HG03469 (cell line): ENCODE data around the gene ARHGAP22.

Experiments used
- ATAC-seq: cut with Tn5 transposase; IDR thresholded peaks from one replicate; pipeline ENCODE4 v1.9.1; 2021; ENCODE audit warnings: mild to moderate bottlenecking, moderate library complexity, moderate number of reproducible peaks; ENCODE audit not compliant: unreplicated experiment

The ARHGAP22 gene

DNA sequence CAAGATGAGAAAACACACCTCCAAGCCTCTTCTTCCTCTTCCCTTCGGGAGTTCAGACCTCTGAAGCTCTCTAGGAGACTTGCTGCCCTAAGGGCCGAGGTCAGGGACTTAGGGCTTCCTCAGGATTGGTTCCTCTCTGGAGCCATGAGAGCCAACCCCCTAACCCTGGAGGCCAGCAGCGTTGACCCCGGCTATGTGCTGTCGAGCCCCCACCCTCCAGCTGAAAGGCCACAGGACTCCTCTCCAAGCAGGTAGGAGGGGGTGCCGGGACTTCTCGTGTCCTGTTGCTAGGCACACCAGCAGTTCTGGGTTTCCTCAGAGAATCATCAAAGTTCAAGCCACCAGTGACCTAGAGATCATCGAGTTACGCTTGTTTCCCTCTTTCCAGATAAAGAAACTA is 87.4 kb downstream of the ARHGAP22 start:
- no peak for ATAC-seq

DNA sequence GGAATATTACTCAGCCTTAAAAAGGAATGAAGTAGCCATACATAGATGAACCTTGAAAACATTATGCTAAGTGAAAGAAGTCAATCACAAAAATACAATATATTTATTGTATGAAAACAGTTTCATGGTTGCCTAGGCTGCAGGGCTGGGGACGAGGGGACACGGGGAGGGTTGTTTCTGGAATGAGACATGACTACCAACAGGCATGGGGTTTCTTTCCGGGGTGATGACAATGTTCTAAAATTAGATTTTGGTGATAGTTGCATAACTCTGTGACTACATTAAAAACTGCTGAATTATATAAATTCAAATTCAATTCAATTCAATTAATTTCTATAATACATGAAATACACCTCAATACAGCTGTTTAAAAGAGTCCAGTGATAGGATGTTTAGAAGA is 88.0 kb downstream of the ARHGAP22 start:
- no peak for ATAC-seq

DNA sequence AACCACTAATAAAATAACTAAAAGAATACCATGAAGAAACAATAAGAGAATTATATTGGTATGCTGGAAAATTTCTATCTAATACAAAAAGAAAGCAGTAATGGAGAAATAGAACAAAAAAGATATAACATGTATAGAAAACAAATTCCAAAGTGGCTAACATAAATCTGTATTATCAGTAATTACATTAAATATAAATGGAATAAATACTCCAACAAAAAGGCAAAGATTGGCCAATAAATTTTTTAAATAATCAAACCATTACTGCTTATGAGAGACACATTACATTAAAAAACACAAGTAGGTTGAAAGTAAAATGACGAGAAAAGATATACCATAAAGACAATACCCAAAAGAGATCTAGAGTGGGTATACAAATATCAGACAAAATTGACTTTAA is 90.0 kb downstream of the ARHGAP22 start:
- ATAC-seq = no peak

DNA sequence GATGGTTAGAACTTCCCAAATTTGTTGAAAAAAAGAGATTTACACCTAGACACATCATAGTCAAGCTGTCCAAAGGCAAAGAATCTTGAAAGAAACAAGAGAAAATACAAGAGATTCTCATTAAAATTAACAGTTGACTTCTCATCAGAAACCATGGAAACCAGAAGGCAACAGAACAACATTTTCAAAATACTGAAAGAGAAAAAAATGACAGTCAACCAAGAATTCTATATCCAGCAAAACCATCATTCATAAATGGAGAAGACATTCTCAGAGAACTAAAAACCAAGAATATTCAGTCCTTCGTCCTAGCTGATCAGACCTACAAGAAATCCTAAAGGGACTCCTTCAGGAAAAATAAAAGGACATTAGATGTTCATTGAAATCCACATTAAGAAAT is 90.6 kb downstream of the ARHGAP22 start:
- ATAC-seq = no peak

DNA sequence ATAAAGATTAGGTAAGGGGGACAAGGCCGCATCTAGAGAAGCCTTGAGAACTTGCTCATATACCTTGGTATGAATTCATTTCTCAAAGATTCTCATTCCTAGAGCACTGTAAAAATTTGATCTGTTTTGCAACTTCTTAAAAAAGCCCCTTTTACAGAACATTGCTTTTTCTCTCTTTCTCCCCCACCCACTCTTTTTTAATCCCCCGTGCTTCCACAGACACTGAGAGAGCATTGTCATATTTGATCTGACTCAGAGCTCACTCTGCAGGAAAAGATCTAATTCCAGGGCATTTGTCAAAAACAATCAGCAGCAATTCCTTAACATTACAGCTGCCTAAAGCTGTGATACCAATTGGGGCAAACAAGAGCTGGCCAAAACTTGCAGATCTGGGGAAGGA is 92.0 kb downstream of the ARHGAP22 start:
- ATAC-seq = no peak

DNA sequence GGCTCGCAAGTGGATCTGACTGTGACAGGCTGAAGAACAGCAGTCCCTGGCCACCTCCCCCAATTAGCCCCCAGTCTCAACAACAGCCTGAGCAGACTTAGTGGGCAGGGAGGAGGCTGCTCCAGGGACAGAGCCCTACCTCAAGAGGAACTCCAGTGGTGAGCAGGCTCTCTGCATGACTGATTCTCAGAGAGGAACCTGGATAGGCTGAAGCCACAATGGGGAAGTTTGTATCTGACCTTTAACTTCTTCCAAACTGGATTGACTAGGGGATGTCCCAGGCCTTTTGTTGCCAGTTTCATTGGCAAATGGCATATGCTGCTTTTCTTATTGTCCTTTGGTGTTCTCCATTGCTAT is 93.0 kb downstream of the ARHGAP22 start:
- no peak for ATAC-seq

DNA sequence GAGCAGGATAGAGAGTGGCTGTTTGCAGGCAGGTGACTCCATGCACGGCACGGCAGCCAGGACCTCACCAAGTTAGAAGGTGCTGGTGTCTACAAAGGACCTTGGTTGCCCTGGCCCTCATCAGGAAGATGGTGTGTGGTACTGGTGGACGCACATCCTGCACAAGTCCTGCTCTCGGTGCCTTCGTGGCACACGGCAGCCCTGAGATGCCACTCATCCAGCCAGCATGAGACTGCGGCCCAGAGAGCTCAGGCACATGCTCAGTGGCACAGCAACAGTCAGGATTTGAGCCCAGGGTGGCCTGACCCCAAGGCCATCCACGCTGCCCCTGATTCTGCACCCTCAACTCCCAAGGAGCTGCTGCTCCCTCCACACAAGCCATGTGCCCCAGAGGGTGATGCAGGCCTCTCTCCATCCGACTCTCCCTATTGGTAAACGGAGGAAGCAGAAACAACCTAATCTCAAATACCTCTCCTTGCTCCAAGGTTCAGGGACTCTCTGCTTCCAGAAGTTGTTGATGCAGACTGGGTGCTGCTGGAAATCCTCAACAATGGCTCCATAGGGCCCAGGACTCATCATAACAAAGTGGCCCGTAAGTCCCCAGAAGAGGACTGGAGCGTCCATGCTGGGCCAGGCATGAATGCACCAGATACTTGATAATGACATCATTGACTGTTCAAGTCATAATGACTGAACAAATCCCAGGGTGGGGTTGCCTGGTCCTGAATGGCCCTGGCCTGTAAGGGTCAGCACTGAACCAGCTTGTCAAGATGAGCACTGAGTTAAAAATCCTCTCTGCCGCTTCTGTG is 93.6 kb downstream of the ARHGAP22 start:
- ATAC-seq = no peak

DNA sequence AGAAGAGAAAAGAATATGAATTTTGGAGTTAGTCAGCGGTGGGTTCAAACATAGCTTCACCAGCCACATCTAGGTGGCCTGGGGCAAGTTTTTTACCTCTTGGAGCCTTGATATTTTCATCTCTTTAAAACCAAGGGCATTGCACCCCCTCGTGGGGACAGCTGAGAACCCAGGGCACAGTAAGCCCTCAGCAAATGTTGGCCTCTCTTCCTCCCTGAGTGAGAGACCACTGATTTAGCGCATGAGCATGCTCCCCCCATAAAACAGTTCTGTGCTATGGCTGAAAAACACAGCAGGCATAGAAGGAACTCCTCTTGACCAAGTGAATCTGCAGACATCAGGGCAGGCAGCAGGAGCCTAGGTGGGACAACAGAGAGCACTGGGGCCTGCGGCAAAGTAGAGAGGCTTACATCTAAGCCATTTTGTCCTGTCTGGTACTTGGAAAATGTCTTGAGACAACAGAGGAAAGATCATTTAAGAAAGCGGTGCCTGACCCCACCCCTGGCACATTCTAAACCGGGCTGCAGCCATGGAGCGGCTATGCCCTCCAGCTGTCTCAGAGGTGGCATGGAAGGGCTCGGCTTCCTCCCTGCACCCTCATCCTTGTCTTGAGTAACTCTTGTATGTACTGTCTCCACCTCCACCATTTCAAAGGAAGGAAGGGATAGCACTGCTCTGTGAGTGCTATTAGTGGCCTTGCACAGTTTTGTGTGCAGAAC is 94.7 kb downstream of the ARHGAP22 start:
- no peak for ATAC-seq

DNA sequence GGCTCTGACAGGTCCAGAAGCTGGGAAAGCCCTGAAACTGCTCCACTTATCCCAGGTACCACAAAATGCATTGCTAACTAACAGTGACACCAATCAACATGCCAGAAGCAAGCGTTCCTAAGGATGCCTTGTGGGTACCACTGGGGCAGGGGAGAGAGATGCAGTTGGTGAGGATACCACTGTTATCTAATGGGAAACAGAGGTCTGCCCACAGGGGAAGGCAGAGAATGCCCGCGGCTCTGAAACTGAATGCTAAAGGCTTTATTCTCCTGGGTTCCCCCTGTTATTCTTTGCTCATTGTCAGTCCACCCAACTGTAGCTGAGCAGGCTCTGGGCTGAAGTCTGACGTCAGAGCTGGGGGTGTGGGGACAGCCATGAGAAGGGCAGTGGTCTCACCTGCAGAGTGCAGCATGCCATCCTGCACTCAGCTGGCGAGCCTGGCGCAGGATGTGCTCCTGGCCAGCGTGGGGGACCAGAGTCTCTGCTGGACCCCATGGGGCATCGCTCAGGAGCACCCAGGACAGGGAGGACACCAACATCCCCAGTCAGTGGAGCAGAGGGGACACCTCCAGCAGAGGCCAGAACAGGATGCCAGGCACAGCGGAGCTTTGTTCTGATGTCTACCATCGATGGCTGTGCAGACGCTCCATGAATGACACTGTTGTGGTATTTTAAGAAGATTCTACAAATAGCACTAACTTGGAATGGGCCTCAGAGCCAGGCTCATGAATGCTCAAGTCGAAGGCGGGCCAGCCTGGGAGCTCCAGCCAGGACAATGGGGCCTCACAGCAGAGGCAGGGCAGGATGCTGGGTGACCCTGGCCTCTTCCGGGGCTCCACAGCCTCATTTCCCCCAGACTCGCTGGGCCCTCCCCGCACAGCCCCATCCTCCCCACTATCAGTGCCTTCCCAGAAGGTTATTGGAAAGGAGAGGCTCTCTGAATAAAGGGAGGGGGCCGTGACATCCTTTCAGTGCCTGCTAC is 95.8 kb downstream of the ARHGAP22 start:
- no peak for ATAC-seq

DNA sequence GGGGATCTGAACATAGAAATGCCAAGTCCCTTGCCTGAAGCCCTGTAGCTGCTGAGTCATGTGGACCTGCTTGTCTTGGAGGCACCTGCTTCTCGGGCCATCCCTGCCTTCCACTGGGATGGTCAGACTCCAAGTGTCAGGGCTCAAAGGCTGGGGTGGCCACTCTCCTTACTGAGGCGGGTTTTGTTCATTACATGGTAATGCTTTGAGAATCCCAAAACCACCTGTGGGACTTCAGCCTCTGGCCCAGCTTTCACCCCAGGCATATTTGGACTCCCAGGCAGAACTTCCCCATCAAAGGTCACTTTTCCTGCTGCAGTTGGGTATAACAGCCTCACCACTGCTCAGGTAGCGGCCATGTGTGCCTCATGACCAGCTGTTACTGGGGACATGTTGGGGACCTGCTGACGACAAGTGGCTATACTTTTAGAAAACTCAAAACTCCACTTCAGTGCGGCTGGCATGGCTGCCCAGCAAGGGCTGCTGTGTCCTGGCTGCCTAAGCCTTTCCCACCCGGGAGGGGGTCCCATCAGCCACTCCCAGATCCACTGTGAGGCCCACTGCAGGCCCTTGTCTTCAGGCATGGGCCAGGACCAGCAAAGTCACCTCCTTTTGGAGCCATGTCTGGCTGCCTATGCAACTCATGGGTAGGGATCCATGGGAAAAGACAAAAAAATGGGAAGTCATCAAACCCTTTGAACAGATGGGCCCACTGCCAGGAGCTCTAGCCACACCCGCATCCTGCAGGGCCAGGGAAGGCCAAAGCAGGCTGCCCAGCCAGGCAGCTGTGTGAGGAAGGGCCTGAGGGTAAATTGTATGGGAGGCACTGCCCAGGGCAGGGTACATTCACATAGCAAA is 96.7 kb downstream of the ARHGAP22 start:
- ATAC-seq = no peak

DNA sequence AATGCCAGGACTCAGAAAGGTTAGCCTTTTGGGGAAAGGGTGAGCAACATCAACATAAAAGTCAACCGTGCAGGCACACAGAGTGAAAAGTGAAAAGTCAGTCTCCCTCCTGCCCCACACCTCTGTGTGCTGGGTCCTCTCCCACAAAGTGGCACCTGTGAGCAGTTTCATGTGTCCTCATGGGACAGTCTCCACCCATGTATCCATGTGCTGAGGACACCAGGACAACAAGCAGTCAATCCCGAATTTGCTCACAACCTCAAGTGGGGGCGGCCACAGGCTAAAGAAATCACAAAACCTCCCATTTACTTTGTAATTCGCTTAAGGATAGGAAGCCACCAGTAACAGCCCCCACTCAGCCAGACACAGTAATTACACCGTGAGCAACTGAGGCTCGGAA is 97.4 kb downstream of the ARHGAP22 start:
- no peak for ATAC-seq

DNA sequence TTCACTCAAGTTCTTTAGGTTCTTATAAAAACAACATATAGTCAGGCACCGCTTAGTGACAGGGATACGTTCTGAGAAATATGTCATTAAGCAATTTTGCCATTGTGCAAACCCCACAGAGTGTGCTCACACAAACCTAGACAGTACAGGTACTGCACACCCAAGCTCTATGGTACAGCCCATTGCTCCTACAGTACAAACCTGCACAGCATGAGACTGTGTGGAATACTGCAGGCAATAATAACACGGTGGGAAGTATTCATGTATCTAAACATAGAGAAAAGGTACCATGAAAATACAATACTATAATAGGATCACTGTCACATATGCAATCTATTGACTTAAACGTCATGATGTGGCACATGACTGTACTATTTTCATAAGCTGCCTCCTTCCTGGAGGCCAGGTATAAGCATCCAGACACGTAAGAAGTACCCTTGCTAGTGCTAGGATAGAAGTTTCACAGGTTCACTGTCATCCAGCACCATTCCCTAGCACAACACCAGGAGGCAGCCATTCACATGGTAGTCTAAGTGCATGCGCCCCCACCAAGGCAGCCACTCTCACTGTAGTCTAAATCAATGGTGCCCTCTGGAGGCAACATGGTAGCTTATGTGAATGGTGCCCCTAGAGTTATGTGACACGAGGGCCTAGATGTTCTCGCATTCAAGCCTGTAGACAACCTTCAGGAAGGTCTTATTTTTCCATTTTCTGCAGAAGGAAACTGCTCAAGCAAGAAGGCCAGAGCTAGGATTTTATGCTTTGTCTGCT is 98.5 kb downstream of the ARHGAP22 start:
- ATAC-seq = no peak

DNA sequence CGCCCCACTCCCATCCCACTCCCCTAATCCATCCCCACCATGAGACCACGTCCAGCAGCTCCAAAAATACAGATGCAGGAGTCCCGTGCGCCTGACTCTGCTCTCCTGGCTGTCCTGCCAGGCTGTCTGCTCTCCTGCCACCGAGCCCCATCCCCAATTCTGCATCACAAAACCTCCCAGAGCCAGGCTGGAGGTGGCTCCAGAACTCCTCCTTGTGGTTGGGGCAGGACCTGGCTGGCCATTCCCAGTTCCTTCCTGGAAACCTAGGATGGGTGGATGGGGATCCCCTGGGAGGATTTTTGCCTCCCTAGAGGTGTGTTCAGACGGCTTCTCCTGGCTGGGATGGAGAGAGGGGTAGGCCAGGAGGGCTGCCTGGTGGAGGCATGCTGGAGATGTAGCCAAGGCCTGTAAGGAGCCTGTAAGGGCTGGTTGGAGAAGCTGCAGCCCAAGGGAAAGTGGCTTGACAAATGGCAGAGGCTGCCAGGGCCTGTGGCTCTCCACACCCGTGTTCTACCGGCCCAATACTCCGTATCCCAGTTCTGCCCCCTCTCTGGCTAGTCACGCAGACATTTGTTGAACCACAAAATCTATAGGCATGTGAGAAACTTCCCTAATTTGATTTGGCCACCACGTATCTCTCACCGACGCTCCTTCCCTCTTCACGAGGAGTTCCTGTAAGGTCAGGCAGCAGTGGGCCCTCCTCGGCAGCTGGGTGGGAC is 99.3 kb downstream of the ARHGAP22 start:
- ATAC-seq = no peak

DNA sequence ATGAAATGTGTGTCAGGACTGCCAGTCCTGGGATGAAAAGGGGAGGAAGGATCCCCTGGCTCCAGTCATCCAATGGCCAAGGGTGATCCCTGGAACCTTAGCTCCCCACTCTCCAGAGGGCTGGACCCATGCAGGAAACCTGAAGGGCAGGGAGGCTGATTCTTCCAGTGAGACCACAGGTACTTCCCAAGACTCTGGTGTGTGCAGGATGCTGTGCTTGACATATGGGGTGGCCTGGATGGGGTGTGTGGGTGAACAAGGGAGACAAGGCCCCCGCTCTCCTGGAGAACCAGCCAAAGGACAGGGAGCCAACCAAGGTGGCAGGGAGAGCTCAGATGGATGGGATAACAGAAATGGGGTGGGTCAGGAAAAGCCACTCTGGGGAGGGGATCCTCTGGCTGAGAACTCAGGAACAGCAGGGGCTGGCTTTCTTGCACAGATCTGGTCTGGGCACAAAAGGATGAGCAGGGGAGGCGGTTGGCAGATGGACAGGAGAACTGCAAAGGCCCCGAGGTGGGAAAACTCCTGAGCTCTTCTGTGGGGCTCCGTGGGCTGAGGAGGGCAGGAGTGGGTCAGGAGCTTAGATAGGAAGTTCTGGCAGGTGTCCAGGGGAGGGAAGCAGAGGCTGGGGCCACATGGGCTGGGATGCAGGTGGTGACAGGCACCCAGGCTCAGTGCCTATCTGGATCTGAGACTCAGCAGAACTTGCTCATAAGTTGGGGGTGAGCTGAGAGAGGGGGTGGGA is 100.6 kb downstream of the ARHGAP22 start:
- ATAC-seq = no peak

DNA sequence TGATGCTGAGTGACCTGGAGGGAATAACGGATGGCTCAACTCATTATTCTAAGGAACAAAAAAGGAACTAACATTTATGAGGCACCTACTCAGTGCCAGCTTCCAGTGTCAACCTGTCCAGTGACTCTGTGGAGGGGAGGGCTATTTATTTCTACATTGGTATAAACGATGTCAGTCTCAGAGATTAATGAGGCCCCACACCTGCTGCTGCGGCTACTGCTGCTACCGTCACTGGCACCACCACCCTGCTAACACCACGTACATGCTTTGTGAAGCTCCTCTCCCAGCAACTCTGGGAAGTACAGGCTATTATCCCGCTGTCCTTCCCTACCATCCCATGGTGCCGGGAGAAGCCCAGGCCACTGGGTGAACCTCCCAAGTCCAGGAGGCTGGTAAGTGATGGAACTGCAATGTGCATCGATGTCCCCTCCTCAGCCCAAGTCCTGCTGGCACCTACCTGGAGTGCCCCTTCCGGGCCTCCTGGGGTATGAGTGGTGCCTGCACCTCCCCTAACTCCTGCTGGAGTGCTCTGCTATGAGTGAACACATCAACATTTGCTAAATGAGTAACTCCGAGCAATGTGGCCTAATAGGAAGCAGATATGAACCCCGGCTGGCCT is 101.5 kb downstream of the ARHGAP22 start:
- no peak for ATAC-seq

DNA sequence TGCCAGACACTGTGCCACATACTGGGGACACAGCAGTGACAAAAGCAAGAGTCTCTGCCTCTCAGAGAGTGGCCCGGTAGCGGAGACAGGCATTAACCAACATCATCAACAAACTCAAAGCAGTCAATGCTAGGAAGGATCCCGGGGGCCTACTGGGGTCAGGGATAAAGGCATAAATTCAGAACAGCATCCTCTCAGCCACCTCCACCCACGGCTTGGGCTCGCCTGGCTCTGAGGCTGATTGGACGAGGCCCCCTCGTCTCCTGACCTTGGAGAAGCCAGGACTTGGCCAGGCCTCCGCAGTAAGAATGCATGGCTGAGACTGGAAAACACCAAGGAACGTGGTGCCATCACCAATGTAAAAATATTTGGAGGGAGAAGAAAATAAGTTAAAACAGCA is 102.1 kb downstream of the ARHGAP22 start:
- ATAC-seq = no peak

DNA sequence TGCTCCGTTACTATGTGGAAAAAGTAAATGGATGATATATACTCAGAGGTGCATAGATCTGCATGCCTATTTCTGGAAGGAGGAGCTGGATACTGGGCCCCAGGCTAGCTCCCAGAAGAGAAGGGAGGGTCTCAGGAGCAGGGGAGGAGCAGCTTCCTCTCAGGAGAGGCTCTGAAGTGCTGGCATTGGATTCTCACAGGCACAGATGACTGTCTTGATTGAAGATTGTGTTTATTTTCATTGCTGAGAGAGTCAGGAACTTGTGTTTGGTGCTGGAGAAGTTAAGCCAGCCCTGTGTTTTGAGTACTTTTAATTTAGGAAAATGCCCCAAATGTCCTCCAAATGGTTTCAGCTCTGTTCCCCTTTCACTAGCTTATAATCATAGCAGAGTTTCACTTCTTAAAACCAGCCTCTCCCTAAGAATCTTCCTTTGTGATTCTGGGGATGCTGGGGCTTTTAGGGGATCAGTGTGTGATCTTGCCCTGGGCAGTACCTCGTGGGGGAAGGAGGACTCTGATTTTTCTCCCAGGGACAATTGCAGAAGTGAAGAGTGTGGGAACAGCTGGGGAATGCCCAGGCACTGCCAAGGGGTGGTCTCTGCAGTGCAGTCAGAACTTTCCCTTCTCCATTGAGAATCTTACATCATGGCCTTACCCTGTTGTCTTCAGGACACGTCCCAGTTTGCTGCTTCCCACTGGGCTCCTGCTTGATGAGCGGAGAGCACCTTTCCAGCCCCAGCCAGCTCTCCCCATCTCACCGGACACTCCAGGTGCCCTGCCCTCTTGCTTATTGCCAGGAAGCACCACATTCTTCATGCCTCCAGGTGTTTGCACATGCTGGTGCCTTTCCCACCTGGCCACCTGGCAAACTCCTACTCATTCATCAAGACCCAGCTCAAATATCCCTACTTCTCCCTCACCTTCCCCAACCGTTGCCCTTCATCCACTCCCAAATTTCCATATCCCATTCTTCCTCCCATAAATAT is 102.8 kb downstream of the ARHGAP22 start:
- ATAC-seq = no peak
